HepG2 (cell line): ENCODE measurements around the gene KCNH1. TPM values are rescaled to one million over a fixed set of nuclear protein-coding genes. Genes with fewer than 3 reads are reported as not detected.

ENCODE experiments used
- ATAC-seq: fragments of 200-7000 bp; cut with Tn5 transposase; 3 replicates; pipeline ENCODE4 v1.9.1; 2020; ENCODE audit warnings: mild to moderate bottlenecking, moderate library complexity
- BruUV-seq: library from RNA; stranded (reverse); fragments of 400-500 nt; replicated peaks from 2 replicates; lab custom pipeline; 2021; lab: Mats Ljungman, UMichigan
- CTCF ChIA-PET: fragments of 300-600 bp; formaldehyde crosslinking; extraction: SDS; loops from one replicate; lab custom pipeline; 2021; ENCODE audit warnings: low total read pairs, inconsistent platforms, low intra/inter-chr PET ratio; lab: Yijun Ruan, JAX
- POLR2A ChIA-PET: fragments of 350-600 bp; sonication (Branson Sonifier 250); formaldehyde crosslinking; loops from one replicate; lab custom pipeline; 2020; ENCODE audit warnings: antibody characterized with exemption, inconsistent platforms; lab: Yijun Ruan, JAX
- DNase-seq: peaks from one replicate; pipeline ENCODE4 v3.0.0-alpha.2; 2015; ENCODE audit warnings: low spot score
- FAIRE-seq: peaks from 3 replicates; lab custom pipeline; 2011; peaks lifted over from hg19 to GRCh38; lab: Jason Lieb, UNC
- H2AFZ ChIP-seq: one replicate; pipeline ENCODE4 v1.6.1; 2011; ENCODE audit warnings: low read length, inconsistent platforms
- H3K27ac ChIP-seq: fragments of 300-600 bp; 3 replicates; pipeline ENCODE4 v1.8.0; 2011; ENCODE audit warnings: mixed run types, mild to moderate bottlenecking, mixed read lengths, low read length, inconsistent platforms; ENCODE audit not compliant: insufficient read depth; ENCODE audit errors: extremely low read length
- H3K27me3 ChIP-seq, 2 experiments: fragments of 200-600 bp in 1 of 2; 2 replicates in 1 of 2; 3 replicates in 1 of 2; pipeline versions ENCODE4 v1.6.0 to v1.8.0; 2011; ENCODE audit warnings: low read length in 2 of 2, mild to moderate bottlenecking in 2 of 2, moderate library complexity in 2 of 2, inconsistent platforms in 1 of 2; ENCODE audit not compliant: insufficient read depth in 2 of 2, control insufficient read depth in 1 of 2
- H3K36me3 ChIP-seq, 2 experiments: fragments of 200-600 bp in 1 of 2; replicated peaks in 1 of 2; 2 replicates in 1 of 2; 3 replicates in 1 of 2; pipeline versions ENCODE4 v1.5.1 to v1.8.0; 2011; ENCODE audit warnings: low read length in 2 of 2, inconsistent platforms in 1 of 2; ENCODE audit not compliant: insufficient read depth in 2 of 2, control insufficient read depth in 1 of 2
- H3K4me1 ChIP-seq: 2 replicates; pipeline ENCODE4 v1.5.1; 2012; ENCODE audit warnings: low read length, inconsistent platforms; ENCODE audit not compliant: insufficient read depth
- H3K4me2 ChIP-seq: 2 replicates; pipeline ENCODE4 v1.6.0; 2011; ENCODE audit warnings: low read depth, low read length, inconsistent platforms
- H3K4me3 ChIP-seq, 3 experiments: fragments of 200-600 bp in 1 of 3; sonication (generic), shearing (Covaris generic) in 1 of 3; replicated peaks in 1 of 3; 2 replicates each; pipeline ENCODE4 v1.5.1; 2011 to 2016; ENCODE audit warnings: low read length in 3 of 3, inconsistent platforms in 2 of 3, low read depth in 2 of 3, mild to moderate bottlenecking in 2 of 3, control low read depth in 1 of 3, mixed read lengths in 1 of 3; ENCODE audit not compliant: insufficient read depth in 1 of 3
- H3K79me2 ChIP-seq: one replicate; pipeline ENCODE4 v1.6.1; 2011; ENCODE audit warnings: low read length, inconsistent platforms; ENCODE audit not compliant: insufficient read depth
- H3K9ac ChIP-seq: 2 replicates; pipeline ENCODE4 v1.6.0; 2011; ENCODE audit warnings: mild to moderate bottlenecking, low read depth, low read length, inconsistent platforms; ENCODE audit not compliant: insufficient read depth
- H3K9me3 ChIP-seq: 2 replicates; pipeline ENCODE4 v1.5.1; 2012; ENCODE audit warnings: mild to moderate bottlenecking, low read length
- H4K20me1 ChIP-seq: 2 replicates; pipeline ENCODE4 v1.6.0; 2011; ENCODE audit warnings: inconsistent platforms, mild to moderate bottlenecking, low read length, moderate library complexity; ENCODE audit not compliant: insufficient read depth
- DPF2 ChIP-seq: sonication (generic); formaldehyde crosslinking; IDR thresholded peaks from 2 replicates; pipeline ENCODE4 v1.4.0; 2020; ENCODE audit warnings: mild to moderate bottlenecking, low read depth, missing genetic modification reagents, borderline replicate concordance
- MAFG ChIP-seq: sonication (generic); formaldehyde crosslinking; IDR thresholded peaks from 2 replicates; pipeline ENCODE4 v1.5.1; 2020; ENCODE audit warnings: mild to moderate bottlenecking, missing genetic modification reagents
- ZNF746 ChIP-seq: sonication (generic); formaldehyde crosslinking; IDR thresholded peaks from 2 replicates; pipeline ENCODE4 v1.8.0; 2022; ENCODE audit warnings: mild to moderate bottlenecking, missing genetic modification reagents
- WGBS: methylation state at CpG from one replicate; pipeline ENCODE4 v1.1.6; 2017; ENCODE audit warnings: low lambda C conversion rate; 5-methylcytosine and 5-hydroxymethylcytosine counted together
- in situ Hi-C: cut with HindIII; loops from 2 replicates; pipeline ENCODE4 v1.10.0; 2017; ENCODE audit warnings: low pct_unique_long_range_greater_than_20kb; ENCODE audit not compliant: extremely low pct_ligation_motif_present
- intact Hi-C: fragments of 100-400 bp; cut with micrococcal nuclease; formaldehyde crosslinking; loops from one replicate; pipeline ENCODE4 v1.10.0; 2022; ENCODE audit not compliant: unreplicated experiment
- polyA plus RNA-seq, 8 experiments: library from polyadenylated mRNA; depleted of rRNA in 3 of 8; stranded (reverse) in 7 of 8; unstranded in 1 of 8; fragments of >200 nt; fragmentation: Illumina TruSeq in 4 of 8; extraction: Trizol in 4 of 8; gene quantifications; 2 replicates each; pipeline versions ENCODE4 v1.2.1 to v1.2.3, GENCODE V29; 2011 to 2016; ENCODE audit warnings: low read depth in 4 of 8, missing spikeins in 1 of 8, mixed read lengths in 1 of 8; ENCODE audit not compliant: insufficient read depth in 1 of 8
- total RNA-seq, 5 experiments: library from RNA; depleted of rRNA; stranded (reverse); fragments of >200 nt; fragmentation: Illumina TruSeq; extraction: Trizol; gene quantifications; 2 replicates each; pipeline ENCODE4 v1.2.3, GENCODE V29; 2016; ENCODE audit warnings: low read depth in 1 of 5
- TF ChIP-seq, protein P1 (sequence below): sonication (generic); formaldehyde crosslinking; IDR thresholded peaks from 2 replicates; pipeline ENCODE4 v1.4.0; 2020; ENCODE audit warnings: missing genetic modification reagents
- TF ChIP-seq, protein P2 (sequence below): IDR thresholded peaks from 2 replicates; pipeline ENCODE4 v1.6.1; 2016; ENCODE audit warnings: missing compliant biosample characterization, missing genetic modification reagents, borderline replicate concordance

KCNH1 gene
- total and polyA plus RNA-seq, 2 of the 13 experiments (the other 11 are each of a cell fraction or from before 2014, with no cell fraction given): not detected

GRCh38 chr1:211092955-211093354 is 41.0 kb downstream of the KCNH1 start:
- in situ Hi-C loops: no loop called here
- intact Hi-C loops: no loop called here
- no peaks in the 10 kb centered on the region for H4K20me1 ChIP-seq
- DNase-seq (no peak), ATAC-seq (no peak), FAIRE-seq (no peak)
- no peak overlapping the region for H2AFZ ChIP-seq
- no peak for TF ChIP-seq DPF2 (CRISPR knock-in tag)
- TF ChIP-seq ZNF746 (CRISPR knock-in tag): no peak
- TF ChIP-seq, protein P1, sequence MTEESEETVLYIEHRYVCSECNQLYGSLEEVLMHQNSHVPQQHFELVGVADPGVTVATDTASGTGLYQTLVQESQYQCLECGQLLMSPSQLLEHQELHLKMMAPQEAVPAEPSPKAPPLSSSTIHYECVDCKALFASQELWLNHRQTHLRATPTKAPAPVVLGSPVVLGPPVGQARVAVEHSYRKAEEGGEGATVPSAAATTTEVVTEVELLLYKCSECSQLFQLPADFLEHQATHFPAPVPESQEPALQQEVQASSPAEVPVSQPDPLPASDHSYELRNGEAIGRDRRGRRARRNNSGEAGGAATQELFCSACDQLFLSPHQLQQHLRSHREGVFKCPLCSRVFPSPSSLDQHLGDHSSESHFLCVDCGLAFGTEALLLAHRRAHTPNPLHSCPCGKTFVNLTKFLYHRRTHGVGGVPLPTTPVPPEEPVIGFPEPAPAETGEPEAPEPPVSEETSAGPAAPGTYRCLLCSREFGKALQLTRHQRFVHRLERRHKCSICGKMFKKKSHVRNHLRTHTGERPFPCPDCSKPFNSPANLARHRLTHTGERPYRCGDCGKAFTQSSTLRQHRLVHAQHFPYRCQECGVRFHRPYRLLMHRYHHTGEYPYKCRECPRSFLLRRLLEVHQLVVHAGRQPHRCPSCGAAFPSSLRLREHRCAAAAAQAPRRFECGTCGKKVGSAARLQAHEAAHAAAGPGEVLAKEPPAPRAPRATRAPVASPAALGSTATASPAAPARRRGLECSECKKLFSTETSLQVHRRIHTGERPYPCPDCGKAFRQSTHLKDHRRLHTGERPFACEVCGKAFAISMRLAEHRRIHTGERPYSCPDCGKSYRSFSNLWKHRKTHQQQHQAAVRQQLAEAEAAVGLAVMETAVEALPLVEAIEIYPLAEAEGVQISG (CRISPR knock-in tag): no peak
- no peak for TF ChIP-seq MAFG (CRISPR knock-in tag)
- TF ChIP-seq, protein P2, sequence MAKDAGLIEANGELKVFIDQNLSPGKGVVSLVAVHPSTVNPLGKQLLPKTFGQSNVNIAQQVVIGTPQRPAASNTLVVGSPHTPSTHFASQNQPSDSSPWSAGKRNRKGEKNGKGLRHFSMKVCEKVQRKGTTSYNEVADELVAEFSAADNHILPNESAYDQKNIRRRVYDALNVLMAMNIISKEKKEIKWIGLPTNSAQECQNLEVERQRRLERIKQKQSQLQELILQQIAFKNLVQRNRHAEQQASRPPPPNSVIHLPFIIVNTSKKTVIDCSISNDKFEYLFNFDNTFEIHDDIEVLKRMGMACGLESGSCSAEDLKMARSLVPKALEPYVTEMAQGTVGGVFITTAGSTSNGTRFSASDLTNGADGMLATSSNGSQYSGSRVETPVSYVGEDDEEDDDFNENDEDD (CRISPR knock-in tag): no peak
- no peak overlapping the region for H3K9ac ChIP-seq
- no peaks in the 10 kb centered on the region for H3K9me3 ChIP-seq
- H3K79me2 ChIP-seq: no peaks in the 10 kb centered on the region
- no peaks in the 10 kb centered on the region for H3K4me1 ChIP-seq
- CTCF ChIA-PET: no interaction called here
- H3K4me3 ChIP-seq: no peak overlapping the region
- H3K4me2 ChIP-seq: no peak overlapping the region
- POLR2A ChIA-PET: no interaction called here
- no peaks in the 10 kb centered on the region for H3K36me3 ChIP-seq
- no TSS peak for BruUV-seq
- no peaks in the 10 kb centered on the region for H3K27me3 ChIP-seq
- WGBS: 3% methylated on average over 5 of the region's 5 CpGs
- H3K27ac ChIP-seq: no peak overlapping the region
